H7 (cell line): ENCODE data around the gene TM6SF1. TPM values are rescaled to one million over a fixed set of nuclear protein-coding genes. Genes with fewer than 3 reads are reported as not detected.
"Not testable (repeated sequence)": the region's sequence is repeated elsewhere in the genome, so short reads cannot be mapped to it uniquely, and the experiment has no call there.

ENCODE experiments used
- DNase-seq: peaks from one replicate; pipeline ENCODE4 v3.0.0; 2012
- H3K27me3 ChIP-seq: 2 replicates; pipeline ENCODE4 v1.6.0; 2011; ENCODE audit warnings: mild to moderate bottlenecking, low read length; ENCODE audit not compliant: control insufficient read depth, insufficient read depth
- H3K36me3 ChIP-seq: replicated peaks from 2 replicates; pipeline ENCODE4 v1.5.1; 2011; ENCODE audit warnings: low read length; ENCODE audit not compliant: control insufficient read depth, insufficient read depth
- H3K4me3 ChIP-seq: 2 replicates; pipeline ENCODE4 v1.5.1; 2011; ENCODE audit warnings: low read depth, mild to moderate bottlenecking, control low read depth, low read length, moderate library complexity; ENCODE audit not compliant: insufficient read depth
- total RNA-seq: library from RNA; depleted of rRNA; stranded (reverse); fragments of >200 nt; shearing (Covaris generic); gene quantifications from 2 replicates; pipeline ENCODE4 v1.2.3, GENCODE V29; 2014; rRNA removed

Gene TM6SF1
- total RNA-seq, 1 experiment from 2014 or later = 0.62 TPM

DNA sequence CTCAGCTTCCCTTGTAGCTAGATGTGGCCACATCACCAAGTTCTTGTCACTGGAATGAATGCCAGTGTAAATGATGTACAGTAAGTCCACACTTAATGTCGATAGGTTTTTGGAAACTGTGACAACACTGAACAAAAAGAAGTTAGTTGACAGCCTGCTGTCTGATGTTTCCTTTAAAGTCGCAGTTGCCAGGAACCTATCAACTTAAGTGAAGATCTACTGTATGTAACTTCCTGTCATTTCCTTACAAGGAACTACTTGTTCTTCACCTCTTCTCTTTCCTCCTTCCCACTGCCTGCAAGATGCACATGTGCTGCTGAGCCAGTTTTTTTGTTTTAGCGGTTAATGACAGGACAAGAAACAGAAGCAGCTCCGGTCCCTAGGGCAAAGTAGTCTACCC lies 55.6 kb downstream of the TM6SF1 start:
- no peak overlapping the region for H3K4me3 ChIP-seq
- no peaks in the 10 kb centered on the region; the same call in 1 of the 2 replicates for H3K36me3 ChIP-seq
- H3K27me3 ChIP-seq = no peaks in the 10 kb centered on the region
- no peak for DNase-seq

DNA sequence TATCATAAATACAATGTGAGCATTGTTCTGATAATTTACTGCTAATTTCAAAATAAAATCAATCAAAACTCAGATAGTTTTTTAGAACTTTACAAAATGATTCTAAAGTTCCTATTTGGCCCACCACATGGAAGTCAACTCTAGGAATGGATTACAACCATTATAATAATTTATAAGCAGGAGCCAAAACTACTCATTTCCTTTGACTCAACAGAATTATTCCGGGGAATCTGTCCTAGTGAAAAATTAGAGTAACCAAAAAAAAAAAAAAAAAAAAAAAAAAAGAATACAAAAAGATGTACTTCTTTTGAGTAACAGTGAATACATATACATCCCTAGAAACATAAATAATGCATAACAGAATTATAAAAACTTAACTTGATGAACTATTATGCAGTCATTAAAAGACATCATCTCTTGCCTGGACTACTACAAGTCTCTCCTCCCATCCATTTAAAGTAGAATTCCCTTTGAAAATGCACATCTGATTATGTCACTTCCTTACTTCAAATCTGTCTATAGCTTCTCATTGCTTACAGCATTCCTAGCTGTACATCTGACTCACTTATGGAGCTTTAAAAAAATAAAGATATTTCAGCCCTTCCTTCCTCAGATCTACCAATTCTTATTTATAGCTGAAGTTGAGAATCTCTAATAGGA lies 56.8 kb downstream of the TM6SF1 start:
- Histone ChIP-seq H3K27me3 (no peaks in the 10 kb centered on the region), H3K4me3 (no peak overlapping the region), H3K36me3 (no peaks in the 10 kb centered on the region; the same call in 1 of the 2 replicates)
- DNase-seq = no peak

DNA sequence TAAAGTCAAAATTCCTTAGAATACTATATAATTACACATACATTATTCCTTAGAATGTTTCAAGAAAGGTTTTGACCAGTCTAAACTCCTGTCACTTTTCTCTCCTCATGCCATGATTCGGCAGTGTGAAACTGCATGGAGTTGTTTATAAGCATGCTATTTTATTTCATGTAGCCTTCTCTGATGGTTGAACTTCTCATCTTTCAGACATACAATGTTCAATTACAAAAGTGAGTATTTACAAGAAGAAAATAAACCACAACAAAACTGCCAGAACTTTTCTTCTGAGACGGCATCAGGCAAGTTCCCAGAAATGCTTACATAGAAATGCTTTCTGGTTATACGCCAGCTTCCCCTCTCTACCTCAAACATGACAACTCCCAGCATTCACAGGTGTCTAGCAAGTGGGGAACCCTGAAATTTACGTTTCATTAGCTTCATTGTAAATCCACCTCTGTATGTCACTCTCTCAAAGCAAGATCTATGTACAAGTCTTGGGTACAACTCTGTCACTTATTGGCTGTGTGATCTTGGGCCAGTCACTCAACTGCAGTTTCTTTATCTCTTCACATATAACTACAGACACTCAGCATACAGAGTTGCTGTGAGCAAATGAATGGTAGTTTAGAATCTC lies 57.4 kb downstream of the TM6SF1 start:
- no peak for DNase-seq
- Histone ChIP-seq H3K27me3 (no peaks in the 10 kb centered on the region), H3K36me3 (no peaks in the 10 kb centered on the region; the same call in 1 of the 2 replicates), H3K4me3 (no peak overlapping the region)

DNA sequence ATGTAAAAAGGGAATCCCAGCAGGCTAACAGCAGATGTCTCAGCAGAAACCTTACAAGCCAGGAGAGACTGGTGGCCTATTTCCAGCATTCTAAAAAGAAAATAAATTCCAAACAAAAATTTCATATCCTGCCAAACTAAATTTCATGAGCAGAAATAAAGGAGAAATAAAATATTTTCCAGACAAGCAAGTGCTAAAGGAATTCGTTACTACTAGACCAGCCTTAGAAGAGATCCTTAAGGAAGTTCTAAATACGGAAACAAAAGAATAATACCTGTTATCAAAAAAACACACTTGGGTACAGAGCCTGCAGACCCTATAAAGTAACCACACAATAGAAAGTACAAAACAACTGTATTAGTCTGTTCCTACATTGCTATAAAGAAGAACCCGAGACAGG lies 58.8 kb downstream of the TM6SF1 start:
- Histone ChIP-seq H3K27me3 (no peaks in the 10 kb centered on the region), H3K36me3 (no peaks in the 10 kb centered on the region; the same call in 1 of the 2 replicates)

DNA sequence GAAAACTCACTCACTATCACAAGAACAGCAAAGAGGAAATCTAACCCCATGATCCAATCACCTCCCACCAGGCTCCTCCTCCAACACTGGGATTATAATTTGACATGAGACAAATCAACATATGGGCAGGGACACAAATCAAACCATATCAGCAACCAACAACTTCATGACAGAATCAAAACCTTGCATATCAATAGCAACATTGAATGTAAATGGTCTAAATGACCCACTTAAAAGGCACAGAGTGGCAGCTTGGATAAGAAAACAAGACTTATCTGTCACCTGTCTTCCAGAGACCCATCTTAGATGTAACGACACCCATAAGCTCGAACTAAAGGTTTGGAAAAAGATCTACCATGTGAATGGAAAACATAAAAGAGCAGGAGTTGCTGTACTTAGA lies 59.4 kb downstream of the TM6SF1 start:
- no peak for DNase-seq
- Histone ChIP-seq H3K4me3 (no peak overlapping the region), H3K27me3 (no peaks in the 10 kb centered on the region), H3K36me3 (no peaks in the 10 kb centered on the region; the same call in 1 of the 2 replicates)

More for the DNA sequence above, 58.8 kb downstream of the TM6SF1 start:
- H3K4me3 ChIP-seq = no peak overlapping the region
- DNase-seq = no peak

DNA sequence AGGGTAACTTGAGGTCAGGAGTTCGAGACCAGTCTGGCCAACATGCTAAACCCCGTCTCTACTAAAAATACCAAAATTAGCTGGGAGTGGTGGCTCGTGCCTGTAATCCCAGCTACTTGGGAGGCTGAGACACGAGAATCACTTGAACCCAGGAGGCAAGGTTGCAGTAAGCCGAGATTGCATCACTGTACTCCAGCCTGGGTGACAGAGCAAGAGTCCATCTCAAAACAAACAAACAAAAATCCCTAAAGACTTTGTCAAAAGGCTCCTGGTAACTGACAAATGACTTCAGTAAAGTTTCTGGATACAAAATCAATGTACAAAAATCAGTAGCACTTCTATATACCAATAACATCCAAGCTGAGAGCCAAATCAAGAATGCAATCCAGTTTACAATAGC lies 62.1 kb downstream of the TM6SF1 start:
- H3K27me3 ChIP-seq, H3K36me3 ChIP-seq, DNase-seq, H3K4me3 ChIP-seq: not testable (repeated sequence)

DNA sequence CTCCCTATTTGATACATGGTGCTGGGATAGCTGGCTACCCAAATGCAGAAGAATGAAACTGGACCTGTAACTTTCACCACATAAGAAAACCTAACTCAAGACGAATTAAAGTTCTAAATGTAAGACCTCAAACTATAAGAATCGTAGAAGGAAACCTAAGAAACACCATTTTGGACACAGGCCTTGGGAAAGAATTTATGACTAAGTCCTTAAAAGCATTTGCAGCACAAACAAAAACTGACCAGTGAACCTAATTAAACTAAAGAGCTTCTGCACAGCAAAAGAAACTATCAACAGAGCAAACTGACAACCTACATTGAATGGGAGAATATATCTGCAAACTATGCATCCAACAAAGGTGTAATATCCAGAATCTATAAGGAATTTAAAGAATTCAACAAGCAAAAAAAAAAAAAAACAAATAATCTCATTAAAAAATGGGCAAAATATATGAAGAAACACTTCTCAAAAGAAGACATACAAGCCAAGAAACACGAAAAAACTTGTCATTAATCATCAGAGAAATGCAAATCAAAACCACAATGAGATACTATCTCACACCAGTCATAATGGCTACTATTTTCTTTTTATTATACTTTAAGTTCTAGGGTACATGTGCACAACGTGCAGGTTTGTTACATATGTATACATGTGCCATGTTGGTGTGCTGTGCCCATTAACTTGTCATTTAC lies 63.2 kb downstream of the TM6SF1 start:
- Histone ChIP-seq H3K27me3 (no peaks in the 10 kb centered on the region), H3K36me3 (no peaks in the 10 kb centered on the region), H3K4me3 (no peak overlapping the region)
- DNase-seq = no peak

DNA sequence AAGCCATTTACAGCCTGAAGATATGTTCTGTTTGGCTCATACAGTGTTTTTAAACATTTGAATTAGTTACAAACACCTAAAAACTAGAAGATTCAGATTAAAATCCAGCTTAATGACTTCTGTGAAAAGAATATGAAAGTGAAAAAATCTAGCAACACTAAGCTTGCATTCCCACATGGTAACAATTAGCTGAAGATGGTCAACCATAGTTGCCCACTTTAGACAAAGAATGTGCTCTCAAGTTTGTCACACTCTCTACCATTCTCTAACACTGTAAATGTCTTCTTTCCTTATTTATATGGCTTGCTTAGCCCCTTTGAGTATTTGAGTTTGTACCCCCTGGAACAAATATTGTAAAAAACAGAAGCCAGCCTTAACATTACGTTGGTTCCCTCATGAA lies 67.4 kb downstream of the TM6SF1 start:
- DNase-seq = no peak
- no peak overlapping the region for H3K4me3 ChIP-seq

DNA sequence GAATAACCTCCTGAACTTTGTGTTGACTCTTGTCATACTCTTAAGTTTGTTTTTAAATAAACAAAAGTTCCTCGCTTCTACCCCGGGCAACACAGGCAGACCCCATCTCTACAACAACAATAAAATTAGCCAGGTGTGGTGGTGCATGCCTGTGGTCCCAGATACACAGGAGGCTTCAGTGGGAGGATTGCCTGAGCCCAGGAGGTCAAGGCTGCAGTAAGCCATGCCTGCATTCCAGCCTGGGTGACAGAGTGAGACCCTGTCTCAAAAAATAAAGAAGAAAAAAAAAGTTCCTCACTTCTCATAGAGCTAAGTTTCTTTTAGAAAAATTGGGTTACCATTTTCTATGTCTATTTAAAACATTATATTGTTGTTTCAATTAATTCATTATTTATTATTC lies 70.9 kb downstream of the TM6SF1 start:
- no peak for DNase-seq
- H3K4me3 ChIP-seq = no peak overlapping the region
- no peaks in the 10 kb centered on the region for H3K27me3 ChIP-seq
- H3K36me3 ChIP-seq = 0 out of 2 replicates have a peak, but pooled peaks cover 1% of the 10 kb centered on the region

More for the DNA sequence above, 67.4 kb downstream of the TM6SF1 start:
- Histone ChIP-seq H3K27me3 (no peaks in the 10 kb centered on the region), H3K36me3 (0 out of 2 replicates have a peak, but pooled peaks cover 1% of the 10 kb centered on the region)

DNA sequence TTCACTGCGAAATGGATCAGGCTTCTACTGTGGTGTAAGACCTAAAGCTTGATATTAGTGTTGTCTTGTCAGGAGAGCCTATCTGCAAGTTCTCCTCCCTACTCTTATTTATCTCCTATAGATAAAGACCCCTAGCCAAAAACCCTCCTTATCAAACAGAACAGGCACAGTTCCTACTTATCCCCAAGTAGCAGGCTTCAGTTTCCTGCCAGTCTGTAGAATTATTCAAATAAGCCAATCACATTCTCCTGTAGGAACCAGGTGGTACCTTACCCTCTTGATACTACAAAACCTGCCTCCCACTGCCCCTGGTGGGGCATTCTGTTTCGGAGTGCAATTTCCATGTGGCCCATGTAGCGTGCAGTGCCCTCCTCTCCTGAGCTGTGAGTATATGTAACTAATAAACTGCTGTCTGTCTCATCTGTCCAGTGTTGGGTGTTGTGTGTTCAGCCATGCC lies 71.5 kb downstream of the TM6SF1 start:
- H3K4me3 ChIP-seq = no peak overlapping the region
- H3K36me3 ChIP-seq = 0 out of 2 replicates have a peak, but pooled peaks cover 1% of the 10 kb centered on the region
- H3K27me3 ChIP-seq = no peaks in the 10 kb centered on the region
- DNase-seq = no peak

DNA sequence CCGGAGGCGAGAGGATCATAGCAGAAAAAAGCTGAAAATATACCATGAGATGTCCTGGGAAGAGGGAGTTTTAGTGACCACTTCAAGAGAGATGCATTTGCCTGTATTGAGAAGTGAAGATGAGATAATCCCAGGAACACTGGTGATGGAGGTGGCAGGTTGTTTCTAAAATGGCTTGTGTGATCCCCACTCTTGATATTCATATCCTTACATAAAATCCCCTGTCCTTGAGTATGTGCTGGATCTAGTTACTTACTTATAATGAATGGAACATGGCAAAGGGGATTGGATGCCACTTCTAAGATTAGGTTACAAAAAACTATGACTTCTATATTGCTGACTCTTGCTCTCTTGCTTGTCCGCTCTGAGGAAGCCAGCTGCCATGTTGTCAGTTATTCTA lies 78.1 kb downstream of the TM6SF1 start:
- H3K27me3 ChIP-seq = no peaks in the 10 kb centered on the region
- no peaks in the 10 kb centered on the region for H3K36me3 ChIP-seq
- no peak overlapping the region for H3K4me3 ChIP-seq
- DNase-seq = no peak

Other genes starting within 250 kb of the TM6SF1 start
- gene HOMER2, start 154.9 kb upstream of the TM6SF1 start, total RNA-seq = 7.0 and 13.9 TPM in 2 replicates
- 33.9 and 36.5 TPM in 2 replicates for gene RAMAC, start 121.4 kb upstream of the TM6SF1 start, total RNA-seq
- gene C15orf40, start 96.0 kb upstream of the TM6SF1 start, total RNA-seq = 21.3 and 48.6 TPM in 2 replicates
- 71.8 and 86.6 TPM in 2 replicates for gene BTBD1, start 40.4 kb upstream of the TM6SF1 start, total RNA-seq
- 39.0 and 68.0 TPM in 2 replicates for gene HDGFL3, start 100.2 kb downstream of the TM6SF1 start, total RNA-seq
- 0.03 TPM in 1 of 2 replicates, not detected in the other for gene BNC1, start 177.0 kb downstream of the TM6SF1 start, total RNA-seq